HG03108 (cell line): ENCODE data around the gene DNAH17.
"Not testable (repeated sequence)": the region's sequence is repeated elsewhere in the genome, so short reads cannot be mapped to it uniquely, and the experiment has no call there.

Experiments
- ATAC-seq: cut with Tn5 transposase; IDR thresholded peaks from one replicate; pipeline ENCODE4 v1.9.1; 2021; ENCODE audit warnings: moderate library complexity; ENCODE audit not compliant: unreplicated experiment

Gene DNAH17

GRCh38 chr17:78478757-78479297 is 98.4 kb downstream of the DNAH17 start:
- no peak for ATAC-seq

- ATAC-seq: no peak
Observed at GRCh38 chr17:78477913-78478756, 99.1 kb downstream of the DNAH17 start.

- no peak for ATAC-seq
Observed at GRCh38 chr17:78476973-78477372, 100.2 kb downstream of the DNAH17 start.

GRCh38 chr17:78476149-78476548 is 101.0 kb downstream of the DNAH17 start:
- no peak for ATAC-seq

- ATAC-seq: no peak
Observed at GRCh38 chr17:78475211-78475610, 102.0 kb downstream of the DNAH17 start.

- peak; percentile 64 for ATAC-seq
Observed at GRCh38 chr17:78474614-78475146, 102.5 kb downstream of the DNAH17 start.

GRCh38 chr17:78473951-78474613 is 103.1 kb downstream of the DNAH17 start:
- no peak for ATAC-seq

- ATAC-seq: no peak
Observed at GRCh38 chr17:78472035-78472905, 104.9 kb downstream of the DNAH17 start.

- no peak for ATAC-seq
Observed at GRCh38 chr17:78471635-78472034, 105.6 kb downstream of the DNAH17 start.

GRCh38 chr17:78469443-78469842 is 107.8 kb downstream of the DNAH17 start:
- no peak for ATAC-seq

GRCh38 chr17:78468366-78468765 is 108.8 kb downstream of the DNAH17 start:
- no peak for ATAC-seq

GRCh38 chr17:78466786-78467715 is 110.1 kb downstream of the DNAH17 start:
- no peak for ATAC-seq

- ATAC-seq: not testable (repeated sequence)
Observed at GRCh38 chr17:78466109-78466785, 110.9 kb downstream of the DNAH17 start.

GRCh38 chr17:78462148-78462547 is 115.0 kb downstream of the DNAH17 start:
- no peak for ATAC-seq

- ATAC-seq: no peak
Observed at GRCh38 chr17:78461799-78462053, 115.5 kb downstream of the DNAH17 start.

GRCh38 chr17:78460951-78461798 is 116.0 kb downstream of the DNAH17 start:
- no peak for ATAC-seq

- ATAC-seq: no peak
Observed at GRCh38 chr17:78460176-78460675, 117.0 kb downstream of the DNAH17 start.

GRCh38 chr17:78459696-78460095 is 117.5 kb downstream of the DNAH17 start:
- no peak for ATAC-seq
